ENCODE results near the gene WLS.

WLS gene

DNA sequence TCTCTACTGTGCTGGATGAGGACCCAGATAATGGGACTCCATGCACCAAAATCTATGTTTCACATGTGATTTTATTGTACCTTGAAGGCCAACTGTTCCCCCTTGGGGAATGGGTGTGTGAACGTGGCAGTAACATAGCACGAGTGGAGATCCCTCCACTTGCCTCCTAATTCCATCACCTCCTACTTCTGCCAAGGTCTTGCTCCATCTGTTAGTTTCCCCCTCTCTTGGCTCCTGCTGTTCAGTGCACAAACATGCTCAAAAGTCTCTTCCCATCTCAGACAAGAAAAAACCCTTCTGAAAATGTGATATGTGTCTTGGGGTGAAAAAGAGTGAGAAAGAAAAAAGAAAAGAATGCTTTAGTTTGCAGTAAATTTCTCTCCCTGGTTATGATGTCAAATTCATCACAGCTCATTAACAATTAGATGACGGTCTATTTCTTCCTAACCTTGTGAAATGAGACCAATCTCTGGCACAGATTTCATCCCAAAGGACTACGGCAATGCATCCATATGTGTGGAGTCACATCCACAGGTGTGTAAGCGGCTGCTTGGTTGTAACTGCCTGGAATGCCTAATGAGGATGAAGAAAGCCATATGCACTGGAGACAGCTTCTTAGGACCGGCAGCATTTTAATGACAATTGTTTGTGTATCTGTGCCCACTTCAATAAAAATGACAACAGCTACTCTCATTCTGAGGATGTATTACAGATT is 102.6 kb downstream of the WLS start:
- no peak for DNase-seq

DNA sequence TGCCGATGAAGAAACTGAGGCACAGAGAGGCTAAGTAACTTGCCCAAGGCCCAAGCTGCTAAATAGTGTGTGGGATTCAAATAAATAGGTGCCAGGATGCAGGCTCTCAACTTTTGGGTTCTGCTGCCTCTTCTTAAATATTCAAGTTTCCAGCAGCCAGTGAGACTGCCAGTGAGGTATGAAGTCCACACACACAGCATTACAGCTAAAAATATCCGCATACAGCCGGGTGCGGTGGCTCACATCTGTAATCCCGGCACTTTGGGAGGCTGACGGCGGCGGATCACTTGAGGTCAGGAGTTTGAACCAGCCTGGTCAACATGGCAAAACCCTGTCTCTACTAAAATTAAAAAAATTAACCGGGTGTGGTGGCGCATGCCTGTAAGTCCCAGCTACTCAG is 103.5 kb downstream of the WLS start:
- DNase-seq, result no peak

DNA sequence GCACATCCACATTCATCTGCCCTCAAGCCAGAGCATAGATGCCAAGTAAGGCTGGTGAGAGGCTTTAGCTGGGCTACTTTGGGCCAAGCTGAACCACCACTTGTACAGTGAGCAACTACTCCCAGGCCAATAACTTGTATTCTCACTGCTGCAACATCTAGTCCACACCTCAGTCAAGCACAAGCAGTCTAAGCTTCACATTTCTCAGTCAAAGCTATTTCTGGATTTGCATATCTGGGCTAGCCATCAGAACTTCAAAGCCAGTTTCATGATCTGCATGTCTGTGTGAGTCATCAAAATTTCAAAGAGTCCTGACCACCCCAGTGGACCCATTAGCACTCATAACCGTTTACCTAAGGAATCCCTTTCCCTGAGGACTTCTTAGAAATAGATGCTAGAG is 104.2 kb downstream of the WLS start:
- no peak for DNase-seq

DNA sequence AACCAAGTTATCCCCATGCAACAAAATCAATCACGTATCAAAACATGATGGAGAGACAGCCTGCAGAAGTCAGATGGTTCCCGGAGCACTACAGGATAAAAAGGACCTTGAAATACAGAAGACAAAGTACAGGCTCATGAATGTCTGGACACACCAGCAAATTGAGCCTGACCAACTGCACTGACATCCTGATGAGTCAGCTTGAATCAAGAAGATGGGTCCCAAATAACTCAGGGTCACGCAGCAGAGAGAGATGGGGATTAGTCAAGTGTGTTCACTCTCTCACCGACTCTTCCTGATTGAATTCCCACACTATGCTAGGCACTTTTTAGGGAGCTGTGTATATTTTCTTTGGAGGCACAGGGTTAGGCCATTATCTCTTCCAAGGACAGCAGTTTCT is 110.8 kb downstream of the WLS start:
- DNase-seq, result no peak

DNA sequence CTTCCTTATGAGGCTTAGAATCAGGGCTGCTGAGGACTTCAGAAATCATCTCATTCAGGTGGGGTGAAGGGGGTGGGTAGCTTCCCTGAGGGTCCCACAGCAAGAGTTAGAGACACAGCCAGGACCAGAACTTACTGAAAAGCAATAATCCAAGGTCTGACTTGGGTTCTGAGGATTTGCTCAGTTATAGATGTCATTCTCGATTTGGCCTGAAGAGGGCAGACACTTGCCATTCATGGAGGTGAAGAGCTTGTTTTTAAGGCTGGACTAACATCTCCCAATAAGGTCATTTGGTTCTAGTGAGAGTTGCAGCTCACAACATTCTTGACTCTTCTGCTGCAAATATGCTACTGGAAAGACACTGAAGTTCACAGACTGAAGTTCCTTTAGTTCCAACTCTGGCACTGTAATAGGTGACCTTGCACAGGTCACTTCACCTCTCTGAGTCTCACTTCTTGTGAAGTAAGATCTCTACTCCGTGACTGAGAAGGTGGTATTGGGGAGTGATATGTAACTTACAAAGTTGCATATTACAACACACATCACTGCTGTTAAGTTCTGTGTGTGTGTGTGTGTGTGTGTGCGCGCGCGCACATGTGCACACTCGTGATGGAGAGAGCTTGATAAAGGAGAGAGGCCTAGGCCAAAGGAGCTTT is 112.1 kb downstream of the WLS start:
- DNase-seq, result peak; percentile 53 to 88 (median 77)

DNA sequence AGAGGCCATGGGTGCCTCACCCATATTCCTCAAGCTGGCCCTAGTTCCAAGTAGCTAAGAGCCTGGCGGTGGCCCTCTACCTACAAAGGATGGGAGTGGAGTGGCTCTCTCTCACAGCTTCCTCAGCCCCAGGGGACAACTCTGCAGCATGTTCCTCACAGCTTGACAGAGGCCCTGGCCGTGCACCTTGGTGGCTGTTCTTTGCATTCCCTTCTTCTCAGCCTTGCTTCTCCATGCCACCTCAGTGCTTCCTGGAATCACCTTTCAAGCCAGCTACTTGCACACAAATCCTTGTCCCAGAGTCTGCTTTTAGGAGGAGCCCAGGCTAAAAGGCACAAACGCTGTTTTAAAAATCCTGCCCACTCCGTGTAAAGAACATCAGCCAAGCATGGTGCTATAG is 112.9 kb downstream of the WLS start:
- no peak for DNase-seq

DNA sequence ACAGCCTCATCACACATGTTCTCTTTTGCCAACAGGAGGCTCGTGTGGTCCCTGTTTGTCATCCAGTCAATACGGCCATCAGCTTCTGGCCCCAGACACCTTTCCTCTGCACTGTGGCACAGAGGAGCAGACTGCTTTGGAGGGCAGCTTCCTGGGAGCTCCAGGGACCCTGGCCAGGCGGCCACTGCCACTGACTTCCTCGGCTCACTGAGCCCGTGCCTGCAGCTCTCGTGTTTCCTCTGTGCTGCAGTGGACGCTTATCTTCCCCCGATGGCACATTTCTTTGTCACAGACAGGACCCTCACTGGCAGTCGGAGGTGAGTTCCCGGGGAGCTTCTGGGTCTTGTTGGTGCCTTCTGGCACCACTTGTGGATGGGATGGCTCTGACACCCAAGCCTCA is 114.9 kb downstream of the WLS start:
- no peak for DNase-seq

DNA sequence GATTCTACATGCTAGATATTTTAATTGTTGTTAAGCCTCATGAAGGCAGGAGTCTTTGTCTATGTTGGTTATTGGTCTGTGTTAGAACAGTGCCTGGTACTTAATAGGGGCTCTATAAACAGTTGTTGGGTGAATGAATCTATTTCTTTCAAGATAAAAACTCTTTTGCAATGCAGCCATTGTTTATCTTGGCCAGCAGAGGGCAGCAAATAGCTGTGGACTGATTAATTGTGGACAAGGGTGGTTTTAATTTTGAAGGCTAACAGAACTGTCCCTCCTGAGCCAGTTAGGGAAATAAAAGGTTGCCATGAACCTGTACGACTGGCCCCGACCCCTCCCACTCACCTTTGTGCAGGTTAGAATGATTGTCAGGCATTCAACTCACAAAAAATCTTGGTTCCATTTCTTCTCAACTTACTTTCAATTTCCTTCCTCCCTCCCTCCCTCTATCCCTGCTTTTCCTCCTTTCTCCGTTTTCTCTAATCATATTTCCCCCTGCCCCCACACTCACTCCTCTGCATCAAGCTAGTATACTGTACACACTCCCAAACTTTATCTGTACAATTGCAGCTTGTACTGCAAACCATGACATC is 115.6 kb downstream of the WLS start:
- DNase-seq, result peak; percentile 40 to 78 (median 43)

DNA sequence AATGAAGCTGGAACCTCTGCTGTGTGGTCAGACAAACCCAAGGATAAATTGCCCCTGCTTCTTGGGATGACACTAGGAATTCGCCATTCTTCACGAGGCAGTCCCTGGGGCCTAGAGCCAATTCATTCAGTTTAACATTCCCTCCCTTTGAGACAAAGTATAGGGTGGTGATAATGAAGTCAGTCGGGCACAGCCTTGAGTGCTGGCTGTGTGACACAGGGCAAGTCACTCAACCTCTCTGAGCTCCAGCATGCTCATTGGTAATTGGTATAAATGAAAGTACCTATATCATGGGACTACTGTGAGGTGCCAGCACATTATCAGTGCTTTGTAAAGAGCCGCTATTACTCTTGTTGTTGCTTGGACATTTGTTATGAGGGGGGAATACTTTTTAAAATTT is 117.0 kb downstream of the WLS start:
- no peak for DNase-seq

DNA sequence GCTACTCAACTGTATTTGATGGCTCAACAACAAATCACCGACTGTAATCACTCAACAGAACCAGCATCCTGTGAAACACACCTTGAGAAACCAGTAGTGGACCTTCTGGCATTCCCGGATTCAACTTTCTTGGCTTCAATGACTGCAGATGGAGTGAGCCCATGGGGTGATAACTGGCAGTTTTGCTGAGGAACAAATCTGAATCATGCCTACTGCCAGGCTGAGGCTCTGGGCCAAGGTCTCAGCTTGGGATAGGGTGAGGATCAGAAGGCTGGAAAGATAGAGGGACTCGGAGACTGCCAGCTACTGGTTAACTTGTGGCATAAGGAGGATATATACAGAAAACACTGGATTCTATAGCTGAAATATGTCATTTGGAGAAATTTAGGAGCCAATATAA is 118.4 kb downstream of the WLS start:
- no peak for DNase-seq

DNA sequence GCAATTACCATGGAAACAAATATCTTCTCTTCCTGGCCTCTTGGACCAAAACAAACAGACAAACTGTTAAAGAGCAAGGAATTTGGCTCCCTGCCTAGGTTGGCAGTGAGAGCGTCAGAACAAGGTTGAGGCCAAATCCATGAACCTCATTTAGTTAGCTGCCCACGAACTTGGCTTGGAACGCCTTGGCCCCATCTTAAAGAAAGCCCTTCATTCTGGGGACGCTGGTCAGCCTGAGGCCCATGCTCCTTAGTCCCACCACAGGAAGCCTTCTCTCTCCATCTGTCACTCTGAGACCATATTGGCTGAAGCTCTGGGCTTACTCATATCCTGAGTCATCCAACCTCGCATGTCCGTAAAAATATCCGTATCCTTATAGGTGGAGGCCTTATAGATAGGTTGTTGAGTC is 119.5 kb downstream of the WLS start:
- DNase-seq, result no peak

DNA sequence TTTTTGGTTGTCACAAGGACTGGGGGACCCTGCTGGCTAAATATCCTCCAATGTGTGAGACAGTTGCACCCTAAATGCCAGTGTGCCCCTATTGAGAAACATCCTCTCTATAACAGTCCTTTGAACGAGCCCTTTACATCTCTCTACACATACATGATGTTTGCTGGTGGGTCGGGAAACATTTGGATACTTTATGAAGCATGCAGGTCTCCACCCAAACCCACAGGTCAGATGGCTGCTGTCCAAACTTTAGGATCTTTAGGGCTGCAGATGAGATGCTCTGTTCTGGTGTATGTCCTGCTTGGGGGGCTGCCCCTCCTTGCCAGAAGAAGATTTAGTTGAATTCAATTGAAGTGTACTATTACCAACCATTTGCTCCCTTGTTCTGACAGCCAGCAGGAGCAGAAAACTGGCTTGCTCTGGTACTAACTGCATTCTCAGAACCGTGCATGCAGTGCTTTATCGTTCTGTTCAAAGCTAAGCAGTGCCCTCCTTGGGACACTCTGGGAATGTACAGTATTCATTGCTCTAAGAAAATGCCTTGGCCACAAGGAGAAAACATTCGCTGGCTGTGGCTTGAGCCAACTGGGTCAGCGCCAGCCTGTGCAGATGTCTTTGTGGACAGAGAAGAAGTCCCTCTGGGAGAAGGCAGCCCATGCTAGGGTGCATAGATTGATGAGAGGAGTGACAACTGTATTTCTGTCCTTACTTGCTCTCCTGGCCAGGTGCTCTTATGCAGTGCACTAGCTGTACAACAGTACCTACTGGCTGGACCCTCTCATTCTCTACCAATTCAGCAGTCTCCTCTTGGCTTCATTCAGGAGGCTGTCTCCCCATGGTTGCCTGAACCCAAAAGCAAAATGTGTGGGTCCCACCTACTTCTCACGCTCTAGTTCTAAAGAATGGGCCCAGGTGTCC is 120.5 kb downstream of the WLS start:
- DNase-seq, result peak; percentile 26 to 77 (median 70)

DNA sequence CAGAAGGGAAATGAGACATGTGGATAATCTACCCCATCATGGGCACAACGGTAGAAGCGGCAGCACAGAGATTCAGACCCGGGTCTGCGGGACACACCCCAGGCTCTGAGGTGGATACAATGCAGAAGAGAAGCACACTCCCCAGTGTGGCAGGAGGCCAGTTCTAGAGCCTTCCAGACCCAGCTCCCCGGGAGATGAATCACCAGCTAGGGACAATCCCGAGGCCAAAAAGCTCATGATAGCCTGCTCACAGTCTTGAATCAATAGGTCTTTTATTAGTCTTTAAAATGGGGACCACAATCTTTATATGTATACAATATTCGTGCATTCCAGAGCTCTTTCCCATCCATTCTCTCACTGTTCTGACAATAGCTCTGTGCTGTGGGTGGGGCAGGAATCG is 124.6 kb downstream of the WLS start:
- no peak for DNase-seq

DNA sequence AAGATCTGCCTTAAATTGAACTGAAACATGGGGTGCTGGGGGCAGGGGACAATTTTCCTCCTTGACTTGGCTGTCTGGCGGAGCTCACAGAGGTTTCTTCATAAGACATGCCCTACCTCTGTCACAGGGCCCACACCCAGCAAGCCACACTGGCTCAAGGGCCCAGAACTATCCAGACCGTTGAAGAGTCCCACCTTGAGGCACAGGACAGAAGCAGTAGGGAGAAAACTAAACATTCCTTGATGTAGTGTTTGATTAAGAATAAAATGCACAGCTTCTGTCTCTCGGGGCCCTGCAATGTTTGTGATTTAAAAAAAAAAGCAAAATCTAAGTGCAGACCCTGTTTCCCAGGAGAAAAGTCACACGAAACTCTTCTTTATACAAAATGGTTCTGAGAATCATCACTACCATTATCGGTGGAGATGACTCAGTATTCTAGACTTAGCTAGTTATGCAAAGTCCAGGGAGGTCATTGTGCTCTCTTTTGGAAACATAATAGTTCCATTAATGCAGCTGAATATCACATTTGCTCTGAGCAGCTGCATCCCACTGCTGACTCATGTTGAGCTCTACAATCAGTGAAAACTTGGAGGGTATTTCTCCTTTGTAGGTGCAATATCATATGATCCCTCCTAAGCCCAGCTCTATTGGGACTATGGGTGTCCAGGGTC is 128.3 kb downstream of the WLS start:
- DNase-seq, result no peak

DNA sequence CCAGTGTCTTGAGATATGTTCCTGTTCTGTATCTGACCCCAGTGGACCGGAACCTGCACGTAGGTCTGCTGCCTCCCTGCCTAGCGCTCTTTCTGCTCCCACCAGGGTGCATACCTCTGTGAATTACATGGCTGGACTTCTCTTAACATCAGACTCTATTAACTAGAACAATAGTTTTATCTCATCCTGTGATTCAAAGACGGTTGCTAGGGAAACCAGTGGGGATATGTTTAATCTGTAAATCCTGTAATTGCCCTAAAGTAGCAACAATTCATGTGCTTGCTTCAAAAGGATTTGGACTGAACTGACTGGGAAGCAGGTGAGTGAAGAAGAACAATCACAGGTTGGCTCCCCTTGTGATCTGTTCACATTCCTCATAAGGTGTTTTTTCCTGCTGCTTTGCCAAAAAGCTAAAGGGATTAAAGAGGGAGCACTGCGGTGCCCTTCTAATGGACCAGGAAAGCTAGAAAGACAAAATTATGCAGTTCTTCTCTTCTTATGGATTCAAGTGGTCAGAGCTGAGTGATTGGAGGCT is 129.2 kb downstream of the WLS start:
- DNase-seq, result peak in 2 of 3 experiments; percentile 42 to 86

DNA sequence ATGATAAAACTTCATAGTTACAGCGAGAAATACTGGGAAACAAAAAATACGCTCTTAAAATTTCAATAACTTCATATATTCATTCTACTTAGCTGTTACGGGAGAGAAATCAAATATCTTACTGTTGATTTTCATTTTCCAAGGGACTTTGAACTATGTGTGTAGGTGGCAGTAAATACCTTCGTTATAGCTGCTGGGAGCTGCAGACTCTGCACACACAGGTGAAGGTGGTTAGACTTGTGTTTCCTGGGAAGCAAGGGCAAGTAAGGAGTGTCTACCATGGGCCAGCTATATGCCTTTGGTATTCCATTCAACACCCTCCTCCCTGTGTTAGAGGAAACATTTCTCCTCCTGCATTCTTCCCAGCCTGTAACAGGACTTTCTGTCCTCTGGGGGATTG is 130.5 kb downstream of the WLS start:
- no peak for DNase-seq

DNA sequence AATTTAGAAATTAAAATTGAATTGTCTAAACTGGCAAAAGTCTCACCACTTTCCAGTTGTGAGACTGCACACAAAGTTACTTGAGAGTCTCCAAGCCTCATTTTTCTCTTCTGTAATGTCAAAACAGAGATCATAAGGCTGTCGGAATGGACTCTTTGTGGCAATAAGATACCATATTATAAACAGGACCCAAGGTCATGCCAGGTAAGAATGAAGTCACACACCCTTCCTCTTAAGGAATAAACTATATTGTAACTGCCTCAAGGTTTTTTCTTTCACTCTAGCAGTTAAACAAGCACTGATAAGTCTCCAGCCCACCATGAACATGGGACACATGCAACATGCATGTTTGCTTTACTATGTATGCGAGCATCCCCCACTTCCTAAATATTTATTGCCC is 131.8 kb downstream of the WLS start:
- no peak for DNase-seq

DNA sequence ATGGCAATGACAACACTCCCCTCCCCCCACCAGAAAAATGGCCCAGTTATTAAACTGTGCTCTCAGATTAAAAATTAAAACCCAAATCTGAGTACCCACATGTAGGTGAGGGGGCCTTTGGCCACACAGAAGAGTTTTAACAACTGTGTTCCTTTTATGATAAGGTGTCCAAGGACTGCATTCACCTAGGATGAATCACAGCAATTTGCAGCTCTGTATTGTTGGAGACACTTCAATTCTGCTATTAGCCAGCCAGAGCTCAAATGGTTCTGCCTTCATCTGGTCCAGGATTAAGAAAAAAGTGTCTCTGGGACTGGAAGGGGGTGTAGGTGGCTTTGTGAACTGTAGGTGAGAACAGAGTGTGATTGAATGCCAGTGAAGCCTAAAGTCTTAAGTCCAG is 138.6 kb downstream of the WLS start:
- DNase-seq, result no peak

DNA sequence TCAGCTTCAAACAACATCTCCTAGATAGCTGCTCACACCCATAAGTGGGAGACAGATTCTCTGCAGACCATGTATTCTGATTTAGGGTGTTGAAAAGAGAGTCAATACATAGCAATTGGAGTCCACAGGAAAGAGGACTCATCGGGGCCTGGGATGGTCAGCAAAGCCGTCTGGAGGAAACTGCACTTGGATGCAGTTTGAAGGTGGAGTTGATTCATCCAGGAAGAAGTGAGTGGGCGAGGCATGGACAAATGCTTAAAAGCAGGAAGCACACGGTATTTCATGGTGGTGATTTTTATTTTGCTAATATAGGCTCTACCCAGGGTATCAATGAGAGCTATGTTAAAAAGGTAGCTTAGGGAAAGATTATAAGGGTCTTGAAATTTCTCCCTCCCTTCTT is 145.1 kb downstream of the WLS start:
- DNase-seq, result no peak

DNA sequence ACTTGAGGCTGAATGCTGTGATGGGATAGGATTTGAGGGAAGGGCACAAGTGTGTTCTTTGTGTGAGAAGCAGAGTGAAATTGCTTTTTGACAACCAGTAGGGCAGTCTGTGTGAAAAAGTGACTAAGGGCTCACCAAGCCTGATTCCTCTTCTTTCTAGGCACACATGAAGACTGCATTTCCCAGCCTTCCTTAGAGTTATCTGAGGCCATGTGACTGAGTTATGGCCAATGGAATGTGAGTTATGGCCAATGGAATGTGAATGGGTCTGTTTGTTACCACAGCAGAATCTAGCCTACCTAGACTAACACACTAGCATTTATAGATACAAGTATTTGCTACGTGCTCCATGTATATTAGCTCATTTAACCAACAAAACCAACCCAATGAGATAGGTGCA is 146.6 kb downstream of the WLS start:
- DNase-seq, result no peak

DNA sequence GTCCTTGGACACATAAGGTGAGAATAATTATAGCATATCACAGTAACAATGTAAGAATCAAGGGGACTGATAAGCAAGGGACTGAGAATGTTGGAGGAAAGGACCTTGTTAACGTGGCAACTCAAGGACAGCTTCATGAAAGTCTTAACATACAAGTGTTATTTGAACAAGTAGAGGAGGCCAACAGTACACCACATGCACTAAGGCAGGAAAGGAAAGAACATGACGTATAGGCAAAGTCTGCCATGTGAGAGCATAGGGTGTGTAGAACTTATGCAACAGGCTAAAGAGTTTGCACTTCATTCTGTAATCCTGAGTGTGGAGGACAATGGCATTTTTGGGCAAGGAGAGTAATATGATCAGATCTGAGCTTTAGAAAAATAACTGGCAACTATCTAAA is 148.6 kb downstream of the WLS start:
- DNase-seq, result no peak

DNA sequence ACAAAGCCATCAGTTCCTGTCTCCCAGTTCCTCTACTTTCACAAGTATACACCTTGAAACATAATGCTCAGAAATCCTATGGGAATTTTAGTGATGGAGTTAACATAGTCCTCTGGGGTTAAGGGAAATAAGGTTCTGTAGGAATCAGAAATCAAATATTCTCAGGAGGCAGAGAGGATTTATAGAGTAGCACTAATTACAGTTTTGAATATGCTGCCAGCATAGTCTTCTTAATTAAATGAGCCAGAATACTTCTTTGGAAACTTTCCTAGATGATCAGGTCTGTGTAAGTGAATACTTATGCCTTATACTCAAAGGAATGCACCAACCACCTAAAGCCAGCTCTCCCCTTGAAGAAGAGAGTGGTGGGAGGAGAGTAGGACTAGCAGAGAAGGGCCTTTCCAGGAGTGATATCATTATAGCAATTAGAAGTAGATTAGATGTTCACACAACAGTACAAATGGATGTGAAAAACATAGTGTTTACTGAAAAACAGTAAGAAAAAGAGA is 150.5 kb downstream of the WLS start:
- DNase-seq, result no peak
